DLD1 (cell line): Measurements from ENCODE around the gene TBC1D22A.
"Not testable (repeated sequence)": the region's sequence is repeated elsewhere in the genome, so short reads cannot be mapped to it uniquely, and the experiment has no call there.

ENCODE experiments used
- in situ Hi-C: cut with HindIII; loops from 2 replicates; pipeline ENCODE4 v1.10.0; 2017; ENCODE audit warnings: low sequenced_read_pairs

TBC1D22A gene

DNA sequence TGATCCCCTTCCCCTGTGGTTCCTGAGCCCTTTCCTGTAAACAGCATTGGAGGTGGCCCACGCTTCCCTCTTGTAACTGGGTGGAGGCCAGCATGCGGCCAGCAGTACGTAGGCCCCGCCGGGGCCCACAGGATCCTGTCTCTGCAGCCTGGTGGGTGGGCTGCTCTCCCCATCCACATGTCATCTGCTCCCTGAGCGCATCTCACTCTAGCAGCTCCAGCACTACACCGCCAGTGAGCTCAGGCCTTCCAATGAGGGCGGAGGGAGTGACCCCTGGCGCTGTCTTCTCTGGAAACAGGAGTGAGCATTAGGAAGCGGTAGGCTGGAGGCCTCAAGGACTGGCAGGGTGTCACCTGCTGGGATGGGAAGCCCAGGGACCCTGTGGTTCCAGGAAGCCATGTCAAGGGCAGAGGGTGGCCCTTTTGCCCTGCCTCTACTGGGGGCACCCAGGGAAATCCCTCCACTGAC is 363.9 kb downstream of the TBC1D22A start:
- in situ Hi-C loops, result no loop called here

DNA sequence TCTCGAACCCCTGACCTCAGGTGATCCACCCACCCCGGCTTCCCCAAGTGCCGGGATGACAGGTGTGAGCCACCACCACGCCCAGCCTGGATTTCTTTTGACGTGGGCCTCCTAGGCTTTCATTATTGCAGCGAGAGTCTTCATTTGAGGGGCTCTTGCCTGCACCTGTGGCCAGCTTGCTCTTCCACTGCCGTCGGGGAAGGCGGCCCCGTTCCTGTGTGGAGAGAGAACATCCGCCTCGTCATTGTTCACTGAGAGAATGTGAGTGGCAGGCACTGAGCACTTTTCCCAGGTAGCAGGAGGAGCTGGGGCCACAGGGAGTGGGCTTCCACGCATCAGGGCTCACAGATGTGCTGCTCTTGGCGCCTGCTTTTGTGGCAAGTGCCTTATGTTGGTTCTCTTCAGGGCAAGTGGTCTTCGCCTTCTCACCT is 365.0 kb downstream of the TBC1D22A start:
- in situ Hi-C loops, result no loop called here

DNA sequence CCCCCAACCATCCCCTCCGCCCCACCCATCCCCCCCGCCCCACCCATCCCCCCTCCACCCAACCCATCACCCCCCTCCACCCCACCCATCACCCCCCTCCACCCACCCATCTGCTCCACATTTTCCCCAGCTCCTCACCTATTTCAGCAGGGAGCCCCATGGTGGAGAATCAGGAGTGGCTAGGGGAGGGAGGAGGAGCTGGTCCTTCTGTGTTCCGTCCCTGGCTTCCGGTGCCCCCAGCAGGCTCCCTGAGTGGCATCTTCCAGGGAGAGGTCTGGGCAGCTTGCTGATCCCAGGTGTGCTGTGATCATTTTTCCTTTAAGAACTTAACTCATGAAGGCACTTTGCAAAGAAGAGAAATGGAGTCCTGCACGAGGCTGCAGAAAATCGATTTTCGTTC is 365.8 kb downstream of the TBC1D22A start:
- in situ Hi-C loops, result no loop called here

GRCh38 chr22:47128622-47129215 is 366.3 kb downstream of the TBC1D22A start:
- in situ Hi-C loops, result no loop called here

GRCh38 chr22:47129902-47130635 is 367.6 kb downstream of the TBC1D22A start:
- in situ Hi-C loops, result no loop called here

- in situ Hi-C loops, result no loop called here
These were observed 368.6 kb downstream of the TBC1D22A start for GRCh38 chr22:47130883-47131631.

DNA sequence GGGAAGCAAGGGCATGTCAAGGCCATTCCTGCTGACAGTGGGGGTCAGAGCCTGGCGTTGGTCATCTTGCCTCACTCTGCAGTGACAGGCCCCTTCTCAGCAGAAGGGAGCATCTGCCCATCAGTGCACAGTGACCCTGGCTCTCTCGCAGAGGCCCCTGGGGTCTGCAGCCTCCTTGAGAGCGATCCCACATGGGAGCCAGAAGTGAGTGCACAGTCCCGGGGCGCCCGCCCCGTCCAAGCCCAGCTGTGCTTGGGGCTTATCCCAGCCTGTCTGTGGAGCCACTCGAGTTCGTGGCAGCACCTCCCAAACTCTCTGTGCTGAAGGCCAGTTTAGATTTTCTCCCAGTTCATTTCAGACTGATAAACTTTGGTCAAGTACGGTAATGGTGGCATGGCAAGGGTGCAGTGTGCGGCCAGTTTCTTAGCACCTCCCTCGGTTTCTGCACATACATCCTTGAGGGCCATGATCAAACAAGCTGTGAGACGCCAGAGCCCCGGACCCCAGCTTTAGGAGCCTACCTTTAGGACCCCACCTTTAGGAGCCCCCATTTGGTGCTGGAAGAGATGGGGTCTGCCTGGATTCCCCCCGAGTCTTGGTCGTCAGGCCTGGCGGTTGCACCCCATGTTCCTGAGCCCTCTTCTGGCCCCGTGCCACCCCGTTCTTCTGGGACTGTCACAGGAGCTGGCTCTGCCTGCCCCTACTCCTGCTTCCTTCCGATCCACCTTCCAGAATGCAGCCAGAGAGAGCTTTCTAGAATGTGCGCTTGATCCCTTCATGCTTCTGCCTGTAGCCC is 369.4 kb downstream of the TBC1D22A start:
- in situ Hi-C loops, result no loop called here

GRCh38 chr22:47132428-47132825 is 370.0 kb downstream of the TBC1D22A start:
- in situ Hi-C loops, result no loop called here

DNA sequence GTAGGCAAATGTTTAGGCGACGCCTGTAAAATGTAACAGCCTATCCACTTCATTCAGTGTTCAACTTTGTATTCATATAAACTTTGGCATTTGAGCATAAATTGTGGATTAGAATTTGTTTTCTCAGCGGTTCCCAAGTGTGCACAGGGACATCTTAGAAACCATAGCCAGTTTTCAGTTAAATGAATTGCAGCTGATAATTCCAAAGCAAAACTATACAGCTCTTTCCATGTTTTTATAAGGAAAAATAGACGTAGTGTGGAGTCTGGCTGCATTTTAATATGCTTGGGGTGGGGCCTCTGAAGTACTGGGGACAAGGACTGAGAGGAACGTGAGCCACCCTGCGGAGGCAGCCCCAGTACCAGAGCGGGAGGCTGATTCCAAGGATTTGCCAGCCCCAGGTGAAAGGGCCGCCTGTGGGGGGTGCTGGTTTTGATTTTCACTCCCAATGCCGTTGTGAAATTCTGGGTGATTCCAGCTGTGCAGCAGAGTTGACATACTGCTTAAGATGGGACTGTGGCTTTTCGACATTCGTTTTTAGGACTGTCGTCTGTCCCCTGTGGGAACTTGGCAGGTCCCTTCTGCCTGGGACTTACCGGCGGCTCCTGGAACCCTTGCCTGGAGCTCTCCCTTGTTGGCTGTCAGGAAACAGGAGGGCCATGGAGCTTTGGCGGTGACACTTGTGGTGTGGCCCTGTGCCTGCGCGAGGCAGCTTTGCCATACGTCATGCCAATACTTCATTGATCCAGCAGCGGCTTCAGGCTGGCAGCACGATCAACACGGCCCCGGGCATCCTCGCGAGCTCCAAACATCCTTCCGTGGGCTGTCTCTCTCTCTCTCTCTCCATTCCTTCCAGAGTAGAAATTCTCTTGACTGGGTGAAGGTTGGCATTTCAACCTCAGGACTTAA is 370.9 kb downstream of the TBC1D22A start:
- in situ Hi-C loops, result no loop called here

DNA sequence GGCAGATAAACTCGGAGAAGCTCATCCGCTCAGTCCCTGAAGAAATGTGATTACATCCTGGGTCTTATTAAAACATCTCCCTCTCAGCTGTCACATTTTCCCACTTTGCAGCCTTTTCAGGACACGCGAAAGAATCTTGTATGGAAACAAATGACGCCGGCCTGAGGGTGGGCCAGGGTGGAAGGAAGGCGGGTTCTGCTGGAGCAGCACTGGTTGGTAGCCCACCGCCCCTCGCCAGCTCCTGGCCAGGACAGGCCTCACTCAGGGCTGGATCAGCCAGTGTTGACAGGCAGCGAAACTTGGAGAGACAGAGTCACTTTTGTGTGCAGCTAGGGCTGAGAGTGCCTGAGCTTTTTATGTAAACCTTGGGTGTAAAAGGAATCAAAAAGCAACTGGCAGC is 371.8 kb downstream of the TBC1D22A start:
- in situ Hi-C loops, result no loop called here

DNA sequence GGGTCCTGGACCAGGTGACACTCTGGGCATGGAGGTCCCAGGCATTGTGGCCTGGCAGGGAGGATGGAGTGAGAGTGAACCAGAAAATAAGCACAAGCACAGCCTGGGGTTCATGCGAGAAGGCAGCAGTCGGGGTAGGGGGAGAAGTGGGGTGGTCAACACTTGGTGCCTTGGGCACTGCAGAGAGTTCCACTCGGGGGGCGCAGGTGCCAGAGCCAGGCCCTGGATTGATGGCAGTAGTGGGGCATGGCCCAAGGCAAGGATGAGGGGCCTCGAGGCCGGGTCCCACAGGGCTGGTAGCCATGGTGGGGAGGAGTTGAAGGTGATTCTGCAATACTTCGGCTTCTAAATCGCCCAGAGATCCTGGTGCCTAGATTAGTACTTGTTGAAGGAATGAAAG is 372.9 kb downstream of the TBC1D22A start:
- in situ Hi-C loops, result no loop called here

DNA sequence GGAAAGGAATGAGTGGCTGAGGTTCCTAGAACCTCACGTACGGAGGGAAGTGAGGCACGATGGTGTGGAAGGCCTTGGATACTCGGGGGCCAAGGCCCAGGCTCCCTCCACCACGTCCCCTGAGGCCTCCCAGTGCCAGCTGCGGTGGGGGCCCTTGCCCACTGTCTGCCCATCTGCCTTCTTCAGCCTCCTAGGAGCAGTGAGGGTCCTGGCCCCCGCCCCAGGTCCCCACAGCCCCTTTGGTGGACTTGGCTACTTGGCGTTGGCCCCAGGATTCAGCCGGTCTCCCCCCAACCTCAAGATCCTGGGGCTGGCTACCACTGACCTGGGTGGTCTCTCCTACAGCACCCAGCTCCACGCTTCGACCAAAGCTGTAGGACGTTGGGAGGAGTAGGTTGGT is 373.6 kb downstream of the TBC1D22A start:
- in situ Hi-C loops, result no loop called here

DNA sequence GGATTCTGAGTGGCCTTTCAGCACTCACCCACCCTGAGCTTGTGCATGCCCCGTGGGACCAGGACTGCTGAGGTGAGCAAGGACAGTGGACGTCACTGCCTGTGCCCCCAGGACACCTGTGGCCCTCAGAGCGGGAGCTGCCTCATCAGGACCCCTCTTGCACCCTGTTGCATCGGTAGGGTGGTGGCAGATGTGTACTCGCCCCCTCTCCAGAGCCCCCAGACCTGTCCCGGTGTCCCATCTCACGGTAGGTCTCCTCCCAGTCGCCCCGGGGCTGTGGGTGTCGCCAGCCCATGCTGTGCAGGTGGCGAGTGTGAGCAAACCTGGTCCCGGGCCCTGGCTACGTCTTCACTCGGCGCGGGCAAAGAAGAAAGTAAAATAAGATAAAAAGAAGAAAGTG is 374.2 kb downstream of the TBC1D22A start:
- in situ Hi-C loops, result no loop called here

DNA sequence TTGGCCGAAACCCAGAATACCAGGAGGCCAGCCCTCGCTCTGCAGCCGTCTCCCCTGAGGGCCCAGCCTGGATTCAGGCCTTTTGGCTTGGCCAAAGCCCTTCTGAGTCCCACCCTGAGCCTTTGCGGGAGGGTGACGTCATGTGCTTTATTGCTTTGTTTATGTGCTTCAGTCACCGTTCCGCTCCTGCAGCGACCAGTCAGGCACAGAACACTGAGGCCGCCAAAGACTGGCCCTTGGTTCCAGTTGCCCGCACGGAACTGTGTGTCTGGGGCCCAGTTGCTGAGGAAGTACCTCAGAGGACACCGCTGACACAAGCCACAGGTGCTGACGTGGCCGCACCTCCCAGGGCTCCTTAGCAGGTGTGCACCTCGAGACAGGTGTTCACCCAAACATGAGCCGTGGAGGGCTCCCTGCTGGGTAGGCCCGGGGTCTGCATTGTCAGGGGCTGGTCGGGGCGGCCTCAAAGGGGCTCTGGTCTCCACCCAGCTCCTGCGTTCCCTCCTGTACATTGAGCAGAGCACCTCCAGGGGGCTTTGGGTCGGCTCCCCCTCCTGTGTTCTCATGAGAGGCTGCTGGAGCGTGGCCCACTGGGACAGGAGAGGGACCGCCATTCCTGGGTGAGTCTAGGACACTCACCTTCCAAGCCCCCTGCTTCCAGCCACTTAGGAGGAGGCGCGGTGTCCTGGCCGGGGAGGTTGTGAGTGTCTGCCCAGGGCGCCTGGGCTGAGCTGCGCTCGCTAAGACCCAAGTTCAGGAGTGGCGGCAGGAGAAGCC is 376.8 kb downstream of the TBC1D22A start:
- in situ Hi-C loops, result no loop called here

GRCh38 chr22:47139790-47140119 is 377.3 kb downstream of the TBC1D22A start:
- in situ Hi-C loops, result no loop called here

DNA sequence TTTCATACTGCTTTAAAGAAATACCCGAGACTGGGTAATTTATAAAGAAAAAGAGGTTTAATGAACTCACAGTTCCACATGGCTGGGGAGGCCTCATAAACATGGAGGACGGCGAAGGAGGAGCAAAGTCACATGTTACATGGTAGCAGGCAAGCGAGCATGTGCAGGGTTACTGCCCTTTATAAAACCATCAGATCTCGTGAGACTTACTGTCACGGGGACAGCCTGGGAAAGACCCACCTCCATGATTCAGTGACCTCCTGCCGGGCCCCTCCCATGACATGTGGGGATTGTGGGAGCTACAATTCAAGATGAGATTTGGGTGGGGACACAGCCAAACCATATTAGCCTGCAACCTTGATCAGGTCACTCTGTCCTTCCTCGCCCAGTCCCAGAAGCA is 378.5 kb downstream of the TBC1D22A start:
- in situ Hi-C loops, result not testable (repeated sequence)

DNA sequence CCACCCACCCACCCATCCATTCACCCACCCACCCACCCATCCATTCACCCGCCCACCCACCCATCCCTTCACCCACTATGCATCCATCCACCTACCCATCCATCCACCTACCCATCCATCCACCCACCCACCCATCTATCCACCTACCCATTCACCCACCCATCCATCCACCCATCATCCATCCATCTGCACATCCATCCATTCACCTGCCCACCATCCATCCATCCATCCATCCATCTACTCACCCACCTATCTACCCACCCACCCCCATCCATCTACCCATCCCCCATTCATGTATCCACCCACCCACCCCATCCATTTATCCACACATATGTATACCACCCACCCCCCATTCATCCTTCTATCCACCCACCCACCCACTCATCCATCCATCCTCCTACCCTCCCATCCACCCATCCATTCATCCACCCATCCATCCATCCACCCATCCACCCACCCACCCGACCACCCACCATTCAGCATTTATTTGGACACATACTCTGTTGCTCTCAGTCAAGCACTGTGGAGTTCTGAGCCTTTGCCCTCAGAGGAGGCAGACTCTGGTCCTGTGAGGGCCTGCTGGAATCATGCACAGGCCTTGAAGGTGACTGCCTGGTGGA is 380.1 kb downstream of the TBC1D22A start:
- in situ Hi-C loops, result no loop called here

DNA sequence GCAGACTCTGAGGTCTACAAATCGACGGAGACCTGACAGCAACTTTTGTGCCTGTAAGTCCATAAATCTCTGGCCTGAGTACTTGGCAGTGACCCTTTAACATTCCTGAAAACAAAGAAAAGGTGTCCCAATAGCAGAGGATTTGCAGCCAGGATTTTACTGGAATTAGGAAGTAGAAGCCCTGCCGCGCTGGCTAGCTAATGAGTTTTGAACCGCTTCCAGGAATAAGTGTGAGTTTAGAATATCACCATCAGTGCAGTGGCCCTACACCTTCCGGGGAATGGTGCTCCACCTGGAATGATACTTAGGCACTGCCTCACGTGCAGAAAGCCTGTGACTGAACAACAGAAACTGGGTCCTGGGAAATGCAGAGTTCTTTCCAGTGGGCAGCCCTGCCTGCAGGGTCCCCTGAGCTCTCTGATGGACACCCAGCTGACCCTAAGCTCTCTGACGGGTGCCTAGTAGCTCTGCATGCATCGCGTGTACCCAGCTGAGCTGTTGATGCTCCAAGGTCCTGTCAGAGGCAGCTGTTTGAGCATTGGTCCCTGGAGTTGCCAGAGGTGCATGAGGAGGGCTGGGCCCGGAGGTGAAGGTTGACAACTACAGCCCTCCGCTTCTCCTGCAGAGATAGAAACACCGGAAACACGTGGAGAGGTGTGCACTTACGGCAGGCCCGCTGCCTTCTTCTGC is 380.9 kb downstream of the TBC1D22A start:
- in situ Hi-C loops, result no loop called here
